OCI-LY7 (cell line): Measurements from ENCODE around the gene LANCL2. TPM values are rescaled to one million over a fixed set of nuclear protein-coding genes. Genes with fewer than 3 reads are reported as not detected.

Source experiments
- BruUV-seq: library from RNA; stranded (reverse); fragments of 400-500 nt; replicated peaks from 2 replicates; lab custom pipeline; 2021; lab: Mats Ljungman, UMichigan
- CTCF ChIA-PET: fragments of 300-600 bp; sonication (Branson Sonifier 250); formaldehyde crosslinking; loops from one replicate; lab custom pipeline; 2022; ENCODE audit warnings: antibody characterized with exemption; ENCODE audit not compliant: unreplicated experiment; lab: Charles Lee
- POLR2A ChIA-PET: fragments of 300-600 bp; sonication (Branson Sonifier 250); formaldehyde crosslinking; loops from one replicate; lab custom pipeline; 2022; ENCODE audit warnings: antibody characterized with exemption; lab: Charles Lee
- DNase-seq: peaks from one replicate; pipeline ENCODE4 v3.0.0-alpha.2; 2015; ENCODE audit warnings: low spot score
- H2AFZ ChIP-seq: fragments of 200-600 bp; sonication (generic), shearing (Covaris generic); 2 replicates; pipeline ENCODE4 v1.6.1; 2014; ENCODE audit warnings: mild to moderate bottlenecking, antibody characterized with exemption, low read length, moderate library complexity
- H3K27ac ChIP-seq: fragments of 200-600 bp; sonication (generic); 2 replicates; pipeline ENCODE4 v1.5.1; 2014; ENCODE audit warnings: mixed run types, low read depth, mild to moderate bottlenecking, moderate library complexity, low read length, inconsistent platforms; ENCODE audit not compliant: poor library complexity, severe bottlenecking
- H3K36me3 ChIP-seq: fragments of 200-600 bp; sonication (generic); 2 replicates; pipeline ENCODE4 v1.6.1; 2014; ENCODE audit warnings: mild to moderate bottlenecking, antibody characterized with exemption, low read length, moderate library complexity, mixed read lengths; ENCODE audit not compliant: insufficient read depth
- H3K4me1 ChIP-seq: fragments of 200-600 bp; sonication (generic); 2 replicates; pipeline ENCODE4 v1.5.1; 2014; ENCODE audit warnings: mild to moderate bottlenecking, low read length; ENCODE audit not compliant: insufficient read depth, poor library complexity, severe bottlenecking
- H3K4me2 ChIP-seq: fragments of 200-600 bp; sonication (generic); 2 replicates; pipeline ENCODE4 v1.6.1; 2014; ENCODE audit warnings: mild to moderate bottlenecking, low read length
- H3K4me3 ChIP-seq: fragments of 200-600 bp; sonication (generic); 2 replicates; pipeline ENCODE4 v1.5.1; 2014; ENCODE audit warnings: mild to moderate bottlenecking, low read depth, low read length; ENCODE audit not compliant: poor library complexity, severe bottlenecking
- H3K79me2 ChIP-seq: fragments of 200-600 bp; sonication (generic); 2 replicates; pipeline ENCODE4 v1.6.1; 2016; ENCODE audit warnings: low read depth, mild to moderate bottlenecking, low read length, moderate library complexity, mixed read lengths; ENCODE audit not compliant: insufficient read depth
- H3K9me2 ChIP-seq: fragments of 200-600 bp; sonication (generic); 2 replicates; pipeline ENCODE4 v1.6.1; 2016; ENCODE audit warnings: mild to moderate bottlenecking, low read length, mixed read lengths; ENCODE audit not compliant: insufficient read depth
- H3K9me3 ChIP-seq: fragments of 200-600 bp; sonication (generic); 2 replicates; pipeline ENCODE4 v1.6.1; 2014; ENCODE audit warnings: mild to moderate bottlenecking, mixed run types, low read length, mixed read lengths
- H4K20me1 ChIP-seq: fragments of 200-600 bp; sonication (generic); 2 replicates; pipeline ENCODE4 v1.6.1; 2014; ENCODE audit warnings: mild to moderate bottlenecking, antibody characterized with exemption, low read length, moderate library complexity, mixed read lengths; ENCODE audit not compliant: insufficient read depth
- CTCF ChIP-seq: fragments of 200-600 bp; sonication (generic); conservative IDR thresholded peaks from 2 replicates; pipeline ENCODE4 v1.5.1; 2014; ENCODE audit warnings: mild to moderate bottlenecking, antibody characterized with exemption, low read length, moderate library complexity, mixed read lengths
- EZH2phosphoT487 ChIP-seq: fragments of 200-600 bp; sonication (generic); IDR thresholded peaks from 2 replicates; pipeline ENCODE4 v1.6.1; 2018; ENCODE audit warnings: low read depth, borderline replicate concordance, mild to moderate bottlenecking, mixed run types, antibody characterized with exemption, low read length, moderate library complexity, mixed read lengths
- intact Hi-C: fragments of 100-400 bp; cut with micrococcal nuclease; formaldehyde crosslinking; loops from one replicate; pipeline ENCODE4 v1.10.0; 2022; ENCODE audit not compliant: unreplicated experiment
- total RNA-seq, 2 experiments: library from RNA; depleted of rRNA in 1 of 2; stranded (reverse); fragments of >200 nt in 1 of 2; shearing (Covaris generic) in 1 of 2; gene quantifications; 2 replicates each; pipeline ENCODE4 v1.2.3, GENCODE V29; 2014 to 2022

LANCL2 gene
- total RNA-seq, 2 experiments from 2014 or later: 6.5 to 9.5 TPM

DNA sequence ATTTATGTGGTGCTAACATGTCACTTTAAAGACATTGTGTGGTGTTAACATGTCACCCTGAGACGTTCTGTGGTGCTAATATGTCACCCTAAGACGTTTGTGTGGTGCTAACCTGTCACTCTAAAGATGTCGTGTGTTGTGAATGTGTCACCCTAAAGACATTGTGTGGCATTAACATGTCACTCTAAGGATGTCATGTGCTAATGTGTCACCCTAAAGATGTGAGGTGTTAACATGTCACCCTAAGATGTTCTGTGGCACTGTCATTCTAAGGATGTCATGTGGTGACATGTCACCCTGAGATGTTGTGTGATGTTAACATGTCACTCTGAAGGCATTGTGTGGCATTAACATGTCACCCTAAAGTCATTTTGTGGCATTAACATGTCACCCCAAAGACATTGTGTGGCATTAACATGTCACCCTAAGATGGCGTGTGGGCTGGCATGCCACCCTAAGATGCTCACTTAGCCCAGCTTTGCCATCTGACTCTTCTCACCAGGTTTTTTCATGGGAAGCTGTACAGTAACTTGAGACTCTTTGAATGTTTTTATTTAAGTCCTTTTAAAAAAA is 45.6 kb downstream of the LANCL2 start:
- peaks cover 10% of the 10 kb centered on the region for H3K4me1 ChIP-seq
- no peaks in the 10 kb centered on the region for H3K9me3 ChIP-seq
- H3K36me3 ChIP-seq: peaks cover 5% of the 10 kb centered on the region; the same call in 1 of the 2 replicates
- BruUV-seq: no TSS peak
- intact Hi-C loops: no loop called here
- DNase-seq: no peak
- no peak overlapping the region for H3K4me2 ChIP-seq
- TF ChIP-seq CTCF (no peak), EZH2phosphoT487 (no peak)
- no peaks in the 10 kb centered on the region for H3K79me2 ChIP-seq
- no peak overlapping the region for H3K4me3 ChIP-seq
- no peak overlapping the region for H3K27ac ChIP-seq
- ChIA-PET POLR2A (no interaction called here), CTCF (no interaction called here)
- no peaks in the 10 kb centered on the region for H4K20me1 ChIP-seq
- no peaks in the 10 kb centered on the region for H3K9me2 ChIP-seq
- H2AFZ ChIP-seq: no peak overlapping the region

GRCh38 chr7:55411844-55412243 is 46.7 kb downstream of the LANCL2 start:
- Histone ChIP-seq H3K4me1 (peaks cover 3% of the 10 kb centered on the region), H3K79me2 (no peaks in the 10 kb centered on the region), H3K27ac (no peak overlapping the region), H3K36me3 (peaks cover 3% of the 10 kb centered on the region; the same call in 1 of the 2 replicates), H4K20me1 (no peaks in the 10 kb centered on the region), H3K9me3 (no peaks in the 10 kb centered on the region), H3K4me3 (no peak overlapping the region), H3K9me2 (no peaks in the 10 kb centered on the region), H2AFZ (no peak overlapping the region), H3K4me2 (no peak overlapping the region)
- intact Hi-C loops: no loop called here
- POLR2A ChIA-PET: no interaction called here
- no TSS peak for BruUV-seq
- TF ChIP-seq CTCF (no peak), EZH2phosphoT487 (no peak)
- CTCF ChIA-PET: no interaction called here
- DNase-seq: no peak

DNA sequence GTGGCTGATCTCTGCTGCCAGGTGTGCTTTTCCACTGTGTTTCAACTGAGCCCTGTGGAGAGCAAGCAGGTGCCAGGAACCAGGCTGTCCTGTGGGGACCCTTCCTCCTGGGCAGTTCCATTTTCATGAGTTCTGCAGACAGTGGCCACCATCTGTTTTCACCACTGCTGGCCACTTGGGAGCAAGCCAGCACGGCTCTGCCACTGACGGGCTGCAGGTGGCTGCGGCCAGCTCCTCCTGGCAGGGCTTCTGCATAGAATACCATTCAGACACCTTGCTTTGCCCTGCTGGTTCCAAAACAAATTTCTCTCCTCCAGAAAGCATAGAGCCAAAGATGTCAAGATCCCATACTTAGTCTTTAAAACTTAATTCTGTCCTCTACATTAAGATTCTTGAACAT is 48.3 kb downstream of the LANCL2 start:
- Histone ChIP-seq H3K79me2 (no peaks in the 10 kb centered on the region), H3K27ac (no peak overlapping the region), H3K4me3 (no peak overlapping the region), H3K9me3 (no peaks in the 10 kb centered on the region), H4K20me1 (no peaks in the 10 kb centered on the region), H3K4me2 (no peak overlapping the region), H3K4me1 (no peaks in the 10 kb centered on the region), H3K36me3 (no peaks in the 10 kb centered on the region), H3K9me2 (no peaks in the 10 kb centered on the region), H2AFZ (no peak overlapping the region)
- intact Hi-C loops: no loop called here
- BruUV-seq: no TSS peak
- no peak for DNase-seq
- no peak for TF ChIP-seq CTCF
- TF ChIP-seq EZH2phosphoT487: no peak
- CTCF ChIA-PET: interaction anchor here (1.6 kb wide), 1 partner anchor 134 kb away, joined by 5 read pairs; no protein-coding TSS in a partner anchor
- POLR2A ChIA-PET: no interaction called here
